ENCODE data around the gene DVL1.

GRCh38 chr1:1314237-1314586, 35.0 kb downstream of the DVL1 start:
- no peak for TF ChIP-seq CTCF (IDR thresholded peaks at IDR 0.05)
- TF ChIP-seq POLR2A (IDR thresholded peaks at IDR 0.05) = no peak
- no peak for TF ChIP-seq EP300 (IDR thresholded peaks at IDR 0.05)
- no peak for TF ChIP-seq POLR2AphosphoS5 (IDR thresholded peaks at IDR 0.05)
